GM19452 (cell line): ENCODE results near the gene TTC34.

Source experiments
- ATAC-seq: cut with Tn5 transposase; IDR thresholded peaks from one replicate; pipeline ENCODE4 v1.9.1; 2021; ENCODE audit not compliant: unreplicated experiment

Gene TTC34

DNA sequence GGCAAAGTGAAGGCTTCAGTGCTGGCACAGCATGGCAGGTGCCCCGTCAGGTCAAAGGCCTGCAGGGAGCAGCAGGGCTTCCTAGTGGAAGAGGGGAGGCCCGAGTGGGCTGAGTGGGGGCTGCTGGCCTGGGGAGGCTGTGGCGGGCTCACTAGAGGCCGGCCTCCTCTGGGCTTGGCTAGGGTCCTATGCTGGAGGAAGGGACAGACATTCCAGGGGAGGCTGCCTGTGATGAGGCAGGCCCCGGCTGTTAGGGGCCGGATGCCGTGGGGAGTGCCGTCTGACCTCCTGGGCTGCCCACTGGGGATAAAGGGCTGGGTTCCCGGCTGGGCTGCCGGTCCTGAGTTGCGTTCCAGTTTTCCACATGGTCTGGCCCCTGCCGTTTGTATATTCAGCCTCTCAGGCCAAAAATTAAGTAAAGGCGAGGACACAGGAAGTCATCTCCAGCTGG lies 193.8 kb downstream of the TTC34 start:
- ATAC-seq, result no peak

DNA sequence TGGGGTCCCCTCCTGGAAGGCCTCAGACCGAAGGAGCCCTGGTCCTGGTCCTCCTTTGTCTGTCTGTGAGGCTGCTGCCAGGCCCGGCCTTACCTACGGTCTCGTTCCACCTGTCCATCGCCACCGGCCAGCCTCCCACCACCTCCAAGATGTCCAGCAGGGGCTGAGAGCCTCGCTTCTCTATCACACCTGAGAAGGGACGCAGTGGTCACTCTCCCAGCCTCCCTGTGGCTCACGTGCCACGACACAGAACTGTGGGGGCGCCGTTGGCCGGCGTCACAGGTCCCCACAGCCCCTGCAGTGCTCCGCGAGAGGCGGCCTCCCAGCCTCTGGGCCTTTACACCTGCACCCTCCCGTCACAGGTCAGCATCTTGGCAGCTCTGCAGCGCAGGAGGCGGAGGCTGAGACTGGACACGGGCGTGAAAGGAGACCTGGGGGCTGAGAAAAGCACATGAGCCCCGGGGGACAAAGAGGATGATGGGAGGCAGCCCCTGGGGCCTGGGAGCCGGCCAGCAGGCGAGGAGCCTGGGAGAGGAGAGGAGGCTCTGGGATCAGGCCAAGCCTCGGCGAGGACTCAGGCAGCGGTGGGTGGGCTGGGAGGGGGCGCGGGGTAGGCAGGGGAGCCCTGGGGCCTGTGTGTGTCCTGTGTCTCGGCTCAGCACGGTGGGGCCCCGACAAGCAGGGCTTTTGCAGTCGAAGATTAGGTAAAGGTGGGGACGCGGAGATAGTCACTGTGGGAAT lies 194.4 kb downstream of the TTC34 start:
- ATAC-seq, result no peak

DNA sequence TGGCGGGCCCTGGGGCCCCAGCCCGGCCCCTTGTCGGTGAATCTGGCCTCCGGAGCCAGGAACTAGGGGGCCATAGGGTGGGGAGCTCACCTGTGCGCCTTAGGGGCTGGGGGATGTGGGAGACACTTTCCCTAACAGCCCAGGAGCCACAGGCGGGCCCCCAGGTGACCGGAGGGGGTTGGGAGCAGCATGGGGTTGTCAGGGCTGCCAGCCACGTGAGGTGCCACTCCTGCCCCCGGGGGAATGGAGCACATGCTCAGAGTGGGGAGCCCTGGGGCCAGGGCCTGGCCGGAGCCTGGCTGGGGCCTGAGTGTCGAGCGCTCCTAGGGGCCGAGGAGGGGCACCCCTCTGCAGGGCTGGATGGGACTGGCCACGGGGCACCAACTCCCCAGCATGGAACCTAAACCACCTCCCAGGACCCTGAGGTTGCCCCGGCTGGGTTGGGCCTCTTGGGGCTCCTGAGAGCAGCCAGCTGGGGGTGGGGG lies 195.1 kb downstream of the TTC34 start:
- ATAC-seq, result no peak

DNA sequence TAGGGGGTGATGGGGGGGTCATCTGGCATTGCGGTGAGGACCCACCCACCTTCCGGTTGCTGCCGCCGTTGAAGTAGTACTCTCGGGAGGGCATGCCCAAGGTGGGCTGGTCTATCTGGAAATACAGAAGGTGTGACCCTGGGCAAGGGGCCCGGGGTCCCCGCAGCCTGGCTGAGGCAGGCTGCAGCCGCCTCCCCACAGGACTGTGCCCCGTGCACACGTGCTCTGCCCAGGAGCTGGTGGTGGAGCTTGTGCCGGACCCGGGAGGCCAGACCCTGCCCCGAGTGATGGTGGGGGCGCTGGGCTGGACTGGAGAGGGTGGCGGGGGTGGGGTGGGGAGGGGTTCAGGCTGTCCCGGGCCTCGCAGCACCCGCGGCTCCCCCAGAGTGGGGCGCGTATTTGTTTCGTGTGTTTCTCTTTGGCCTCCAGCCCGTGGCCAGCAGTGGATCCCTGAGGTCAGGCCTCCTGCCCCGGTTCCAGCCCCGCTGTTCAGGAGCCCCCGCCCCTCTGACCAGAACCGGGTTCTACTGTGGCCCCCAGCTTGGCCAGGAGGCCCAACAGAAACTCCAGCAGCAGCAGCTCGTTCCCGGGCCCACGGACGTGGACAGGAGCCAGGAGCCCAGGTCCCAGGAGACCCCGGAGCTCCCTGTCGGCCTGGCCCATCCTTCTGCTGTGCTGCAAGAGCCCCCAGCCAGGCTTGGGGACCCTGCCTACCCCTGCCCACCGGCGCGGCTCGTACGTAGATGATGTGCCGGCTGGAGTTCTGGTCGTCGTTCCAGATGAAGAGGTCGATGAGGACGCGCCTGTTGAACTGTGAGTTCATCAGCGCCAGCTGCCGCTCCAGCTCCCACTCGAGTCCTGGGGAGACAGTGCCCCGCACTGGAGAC lies 195.7 kb downstream of the TTC34 start:
- ATAC-seq, result no peak

DNA sequence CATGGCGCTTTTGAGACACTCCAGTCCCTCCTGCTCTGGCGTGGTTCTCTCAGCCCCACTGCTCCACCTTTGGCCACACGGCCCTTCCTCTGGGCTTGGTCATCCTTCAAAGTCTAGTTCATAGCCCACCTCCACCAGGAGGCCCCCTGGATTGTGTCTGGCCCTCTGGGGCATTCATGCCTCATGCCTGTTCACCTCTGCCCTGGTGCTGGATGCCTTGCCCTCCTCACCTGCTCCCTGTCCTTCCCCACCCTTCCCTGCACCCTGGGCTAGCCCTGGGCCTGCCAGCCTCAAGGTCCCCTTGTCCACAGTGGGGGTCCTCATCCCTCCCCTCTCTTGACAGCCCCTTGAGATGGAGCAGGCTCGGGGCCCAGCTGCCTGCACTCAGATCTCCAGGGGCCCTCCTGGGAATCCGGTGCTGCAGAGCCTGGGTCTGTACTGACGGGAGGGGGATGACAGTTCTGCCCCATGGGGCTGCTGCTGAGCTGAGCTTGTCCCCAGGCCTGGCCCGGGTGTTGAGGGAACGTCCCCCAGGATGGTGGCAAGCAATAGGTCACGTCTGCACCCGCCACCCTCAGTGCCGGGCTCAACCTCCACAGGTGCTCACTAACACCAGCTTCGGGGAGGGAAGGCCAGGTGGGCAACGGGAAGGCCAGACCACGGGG lies 196.5 kb downstream of the TTC34 start:
- ATAC-seq, result no peak

DNA sequence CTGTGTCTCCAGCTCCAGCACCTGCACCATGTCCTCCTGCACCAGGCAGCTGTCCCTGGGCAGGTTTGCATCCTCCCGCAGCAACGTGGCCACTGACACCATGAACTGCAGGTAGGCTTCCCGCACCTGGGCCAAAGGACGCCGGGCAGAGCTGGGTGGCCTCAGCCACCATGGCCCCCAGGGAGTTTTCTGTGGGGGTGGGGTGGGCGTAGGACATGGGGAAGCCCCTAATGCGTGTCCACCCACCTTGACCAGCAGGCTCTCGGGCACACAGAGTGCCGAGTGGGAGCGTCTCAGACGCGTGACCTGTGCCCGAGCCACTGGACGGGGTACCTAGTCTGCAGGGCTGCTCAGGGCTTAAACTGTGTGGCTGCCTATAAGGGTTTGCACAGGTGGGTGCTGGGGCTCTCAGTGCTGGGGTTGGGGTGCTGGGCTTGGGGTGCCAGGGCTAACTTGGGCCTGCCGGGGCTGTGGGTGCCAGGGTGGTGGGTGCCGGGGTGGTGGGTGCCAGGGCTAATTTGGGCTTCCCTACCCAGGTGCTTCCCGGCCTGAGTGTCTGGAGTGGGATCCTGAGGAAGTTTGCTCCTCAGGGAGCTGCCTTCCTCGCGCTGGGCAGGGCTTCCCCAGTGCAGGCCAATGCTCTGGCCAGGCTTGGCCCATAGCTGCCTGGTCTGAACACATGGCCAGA lies 197.2 kb downstream of the TTC34 start:
- ATAC-seq, result no peak

DNA sequence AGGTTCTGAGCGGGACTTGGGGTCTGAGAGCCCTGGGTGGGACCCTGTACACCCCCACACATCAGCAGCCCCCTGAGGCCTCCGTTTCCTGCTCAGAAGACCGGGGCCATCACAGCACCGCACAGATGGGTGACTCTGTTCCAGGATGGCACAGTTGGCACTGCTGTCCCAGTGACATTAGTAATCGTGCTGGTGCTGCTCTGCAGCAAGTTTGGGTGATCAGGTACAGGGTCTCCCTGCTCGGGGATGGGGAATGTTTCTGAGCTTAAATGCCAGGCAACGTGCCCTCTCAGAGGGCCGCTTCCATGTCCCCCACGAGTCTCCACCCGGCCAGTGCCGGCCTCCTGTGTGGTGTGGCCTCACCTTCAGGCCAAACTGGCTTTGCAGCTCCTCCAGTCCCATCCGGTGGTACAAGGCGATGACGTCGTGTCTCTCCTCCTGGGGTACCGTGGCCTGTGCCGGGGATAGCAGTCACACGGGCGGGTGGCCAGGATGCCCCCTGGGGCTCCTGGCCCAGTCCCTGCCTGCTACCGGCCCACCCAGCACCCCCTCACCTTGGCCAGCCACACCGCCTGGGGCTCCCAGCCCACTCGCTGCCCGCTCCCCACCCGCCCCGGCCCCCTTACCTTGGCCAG lies 197.9 kb downstream of the TTC34 start:
- no peak for ATAC-seq

DNA sequence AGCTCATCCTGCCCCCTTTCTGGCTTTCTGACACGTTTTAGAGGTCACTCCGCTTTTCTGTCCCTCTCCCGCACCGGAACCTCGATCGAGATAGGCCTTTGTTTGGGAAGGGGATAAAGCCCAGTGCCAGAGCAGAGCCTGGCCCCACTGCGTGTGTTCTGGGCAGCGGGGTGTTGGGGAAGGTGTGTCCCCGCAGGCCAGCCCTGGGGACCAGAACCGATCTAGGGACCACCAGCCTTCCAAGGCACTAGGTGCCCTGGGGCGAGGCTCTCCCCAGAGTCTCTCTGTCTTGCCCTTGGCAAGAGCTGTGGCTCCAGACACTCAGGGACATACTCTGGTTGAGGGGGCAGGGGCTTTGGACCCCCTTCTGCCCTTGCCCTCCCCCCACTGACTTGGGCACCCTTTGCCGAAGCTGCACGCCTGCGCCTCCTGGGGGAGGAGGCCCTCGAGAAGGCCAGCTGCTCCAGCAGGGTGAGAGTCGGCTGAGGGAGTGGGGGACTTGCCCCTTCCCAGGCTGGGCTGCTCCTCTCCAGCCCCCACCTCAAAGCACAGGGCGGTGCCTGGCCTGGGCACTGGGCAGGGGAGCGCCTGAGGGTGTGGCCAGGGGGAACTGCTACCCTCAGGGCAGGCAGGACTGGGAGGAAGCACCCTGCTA lies 198.5 kb downstream of the TTC34 start:
- ATAC-seq, result no peak

DNA sequence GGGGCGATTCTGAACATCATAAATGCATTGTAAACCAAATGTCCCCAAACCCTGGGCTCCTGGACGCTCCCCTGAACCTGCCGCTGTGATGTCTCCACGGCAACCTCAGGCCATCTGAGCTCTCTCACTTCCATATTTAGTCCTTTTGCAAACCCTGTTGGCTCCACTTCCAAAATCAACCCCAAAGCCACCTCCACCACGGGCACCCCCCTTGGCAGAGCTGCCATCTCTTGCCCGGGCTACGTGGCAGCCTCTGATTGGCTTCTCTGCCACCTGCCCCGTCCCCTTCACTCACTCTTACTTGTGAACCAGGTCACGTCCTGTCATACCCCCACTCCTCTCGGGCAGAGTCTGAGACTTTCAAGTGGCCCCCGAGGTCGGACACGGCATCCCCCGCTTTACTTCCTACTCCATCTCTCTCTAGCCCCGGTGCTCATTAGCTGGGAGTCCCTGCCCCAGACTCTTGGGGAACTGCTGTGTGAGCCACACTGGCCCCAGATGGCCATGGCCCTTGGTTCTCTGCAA lies 199.1 kb downstream of the TTC34 start:
- no peak for ATAC-seq

DNA sequence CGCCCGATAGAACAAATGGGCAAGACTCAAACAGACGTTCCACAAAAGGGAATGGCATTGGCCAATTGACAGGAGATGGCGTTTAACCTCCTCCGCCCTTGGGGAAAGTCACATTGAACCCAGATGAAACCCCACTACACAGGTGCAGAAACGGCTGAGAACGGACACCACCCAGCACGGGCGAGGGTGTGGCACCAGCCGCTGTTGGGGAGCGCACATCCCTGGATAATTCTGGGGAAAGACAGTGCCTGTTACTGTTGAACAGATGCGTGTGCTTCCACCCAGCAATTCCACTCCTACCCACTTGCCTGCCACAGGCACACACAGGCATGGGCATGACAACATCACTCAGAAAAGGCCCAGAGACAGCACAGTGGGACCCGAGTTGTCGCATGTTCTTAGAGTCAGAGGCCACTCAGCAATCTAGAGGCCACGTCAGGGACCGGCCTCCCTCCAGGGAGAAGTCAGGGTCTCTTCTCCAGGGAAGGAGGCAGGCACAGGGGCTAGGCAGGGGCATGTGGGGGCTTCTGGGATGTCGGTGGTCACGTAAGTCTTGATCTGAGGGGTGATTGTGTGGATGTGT lies 199.7 kb downstream of the TTC34 start:
- no peak for ATAC-seq

DNA sequence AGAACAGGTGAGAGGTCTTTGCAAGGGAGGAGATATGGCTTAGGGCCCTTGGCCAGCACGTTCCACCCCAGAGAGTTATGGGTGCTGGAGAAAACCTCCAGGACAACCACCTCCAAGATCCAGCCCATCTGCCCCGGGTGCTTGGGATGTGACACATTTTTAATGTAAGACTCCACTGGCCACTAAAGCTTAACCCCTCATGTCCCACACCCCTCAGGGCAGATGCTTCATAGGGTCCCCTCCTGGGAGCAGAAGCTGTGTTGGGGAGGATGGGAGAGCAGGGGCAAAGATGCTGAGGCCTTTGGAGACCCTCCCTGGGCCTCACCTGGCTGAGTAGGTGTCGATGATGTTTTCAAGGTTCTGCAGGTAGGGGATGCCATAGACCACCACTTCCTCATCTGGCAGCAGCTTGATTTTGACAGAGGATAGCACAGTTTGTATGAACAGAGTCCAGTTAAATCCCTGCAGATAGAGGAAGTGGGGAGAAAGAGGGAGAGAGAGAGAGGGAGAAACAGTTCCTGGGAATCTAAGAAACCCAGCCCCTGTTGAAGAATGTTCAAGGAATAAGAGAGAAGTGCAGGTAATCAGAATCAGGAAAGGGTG lies 203.1 kb downstream of the TTC34 start:
- no peak for ATAC-seq

DNA sequence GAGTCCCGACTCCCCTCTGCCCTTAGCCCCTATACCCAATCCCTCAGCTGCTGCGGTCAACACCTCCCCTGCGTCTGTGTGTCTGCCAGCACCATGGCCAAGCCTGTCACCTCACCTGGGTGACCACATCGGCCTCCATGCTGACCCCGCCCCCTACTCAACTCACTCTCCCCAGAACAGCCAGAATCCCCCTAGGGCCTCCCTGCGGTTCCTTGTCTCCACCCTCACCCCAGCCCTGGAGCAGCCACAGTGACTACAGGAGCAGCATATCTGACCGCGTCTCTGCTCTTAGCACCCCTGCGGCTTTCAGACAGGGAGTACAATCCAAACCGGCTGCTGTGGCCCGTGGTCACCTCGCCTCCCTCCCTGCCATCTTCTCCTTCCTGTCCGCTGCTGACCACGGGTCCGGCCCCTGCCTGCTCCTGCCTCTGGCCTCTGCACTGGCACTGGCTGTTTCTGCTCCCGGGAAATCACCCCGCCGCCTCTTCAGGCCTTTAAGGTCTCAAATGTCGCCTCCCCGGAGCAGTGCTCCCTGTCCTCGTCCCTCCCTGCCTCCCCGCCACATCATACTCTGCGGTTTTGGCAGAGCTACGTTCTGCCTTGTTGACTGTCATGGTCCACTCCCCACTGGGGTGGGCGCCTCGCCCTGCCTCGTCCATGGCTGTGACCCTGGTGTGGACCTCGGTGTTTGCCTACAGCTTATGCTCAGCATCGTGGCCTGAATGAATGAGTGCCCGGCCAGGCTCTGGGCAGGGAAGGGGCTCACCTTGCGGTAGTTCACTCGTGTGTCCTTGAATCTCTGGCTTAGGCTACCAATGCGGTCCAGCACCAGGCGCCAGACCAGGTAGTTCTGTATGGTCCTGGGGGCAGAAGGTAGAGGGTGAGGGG lies 203.8 kb downstream of the TTC34 start:
- no peak for ATAC-seq

DNA sequence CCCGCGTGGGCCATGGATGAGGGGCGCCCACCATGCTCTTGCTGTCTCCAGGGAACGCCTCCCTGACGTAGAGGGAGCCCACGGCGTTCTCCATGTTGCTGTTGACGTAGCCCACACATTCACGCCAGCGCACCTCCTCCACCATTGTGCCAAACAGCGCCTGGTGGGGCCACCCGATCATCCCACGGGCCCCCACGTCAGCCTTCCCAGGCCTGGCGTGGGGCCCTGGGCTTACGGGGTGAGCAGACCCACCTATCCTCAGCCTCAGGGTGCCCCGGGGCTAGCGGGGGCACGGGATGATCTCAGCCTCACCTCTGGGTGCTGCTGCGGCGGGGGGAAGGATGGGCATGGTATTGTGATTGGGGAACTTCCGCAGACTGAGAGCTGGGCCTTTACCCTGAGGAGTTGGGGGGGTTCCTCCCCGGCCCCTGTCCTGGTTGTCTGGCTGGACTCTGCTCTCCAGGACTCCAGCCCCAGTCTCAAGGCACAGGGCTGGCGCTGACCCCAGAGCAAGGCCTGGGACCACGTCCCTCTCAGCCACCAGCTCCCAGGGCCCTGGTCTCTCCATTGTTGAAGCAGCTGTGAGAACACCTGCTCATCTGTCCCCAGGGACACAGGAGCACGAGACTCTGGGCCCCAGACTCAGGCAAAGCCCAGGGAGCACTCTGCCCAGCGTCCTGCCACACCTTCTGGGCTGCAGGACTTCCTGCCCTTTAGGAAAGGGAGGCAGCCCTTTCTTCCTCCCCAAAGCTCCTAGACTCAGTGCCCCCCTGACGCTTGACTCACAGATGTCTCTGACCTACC lies 204.8 kb downstream of the TTC34 start:
- ATAC-seq, result no peak

DNA sequence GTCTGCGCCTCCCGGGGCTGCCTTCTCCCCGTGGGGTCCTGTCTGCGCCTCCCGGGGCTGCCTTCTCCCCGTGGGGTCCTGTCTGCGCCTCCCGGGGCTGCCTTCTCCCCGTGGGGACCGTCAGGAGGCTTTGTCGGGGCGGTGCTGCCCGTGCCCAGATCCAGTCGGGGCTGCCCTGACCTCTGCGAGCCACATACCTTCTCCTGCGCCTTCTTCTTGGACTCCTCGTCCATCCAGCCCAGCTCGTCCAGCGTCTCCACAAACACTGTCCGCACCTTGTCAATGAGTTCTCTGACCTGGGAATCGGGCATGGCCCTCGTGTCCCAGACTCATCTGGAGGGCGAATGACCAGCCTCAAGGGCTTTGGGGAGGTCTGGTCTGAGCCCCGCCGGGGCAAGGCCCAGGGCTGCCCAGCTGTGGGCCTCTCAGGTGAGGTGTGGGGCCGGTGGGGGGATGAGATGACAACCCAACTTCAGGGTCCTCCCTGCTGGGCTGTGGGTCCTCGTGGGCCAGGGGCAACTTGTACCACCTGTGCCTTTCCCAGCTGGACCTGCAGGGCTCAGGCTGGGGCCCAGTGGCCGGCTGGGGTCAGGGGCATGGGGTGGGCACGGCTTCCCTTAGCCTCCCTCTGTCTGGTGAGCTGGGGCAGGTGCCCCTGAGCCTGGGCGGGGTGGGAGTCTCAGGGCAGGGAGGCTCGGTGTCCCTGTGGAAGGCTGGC lies 205.5 kb downstream of the TTC34 start:
- no peak for ATAC-seq

DNA sequence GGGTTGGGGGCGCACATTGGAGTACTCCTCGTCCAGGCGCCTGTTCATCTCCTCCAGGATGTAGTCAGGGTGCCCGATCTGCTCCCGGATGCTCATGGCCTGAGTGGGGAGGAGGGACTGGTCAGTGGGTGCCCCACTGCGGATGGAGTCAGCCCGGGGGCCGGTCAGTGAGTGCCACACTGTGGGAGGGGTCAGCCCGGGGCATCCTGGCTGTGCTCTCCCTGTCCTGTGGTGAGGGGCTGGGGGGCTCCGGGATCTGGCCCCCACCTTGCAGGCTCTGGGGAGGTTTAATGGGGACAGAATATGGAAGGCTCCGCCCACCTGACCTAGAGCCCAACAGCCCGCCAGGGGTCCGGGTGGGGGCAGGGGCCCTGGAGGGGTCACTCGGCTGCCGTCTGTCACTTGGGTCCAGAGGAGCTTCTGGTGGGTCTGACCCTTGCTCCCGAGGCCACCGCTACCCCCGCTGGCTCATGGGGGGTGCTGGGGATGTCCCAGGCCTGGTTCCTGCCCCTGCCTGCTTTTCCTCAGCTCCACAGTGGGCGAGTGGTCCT lies 206.2 kb downstream of the TTC34 start:
- no peak for ATAC-seq

DNA sequence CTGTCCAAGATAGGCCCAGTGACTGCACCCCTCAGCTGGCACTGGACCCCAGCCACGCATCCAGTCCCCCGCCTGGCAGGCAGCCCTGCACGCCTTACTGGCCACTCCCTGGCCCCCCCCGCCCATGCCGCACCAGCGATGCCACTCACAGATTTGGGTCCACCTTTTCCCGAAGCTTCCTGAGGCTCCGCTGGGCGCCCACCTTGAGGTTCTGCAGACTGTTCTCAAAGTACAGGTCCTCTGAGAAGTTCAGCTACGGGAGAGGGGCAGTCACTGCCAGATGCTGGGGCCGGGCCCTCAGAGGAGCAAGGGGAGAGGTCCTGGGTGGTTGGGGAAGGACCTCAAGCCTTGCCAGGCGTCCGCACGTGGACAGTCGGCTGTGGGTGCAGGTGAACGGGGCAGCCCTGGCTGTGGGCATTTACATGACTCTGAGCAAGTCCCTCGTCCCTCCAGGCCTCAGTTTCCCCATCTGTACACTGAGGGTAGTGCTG lies 206.8 kb downstream of the TTC34 start:
- no peak for ATAC-seq
